BE2C (cell line): ENCODE measurements around the gene PCGF6.

Source experiments
- DNase-seq: peaks from one replicate; pipeline ENCODE4 v3.0.0-alpha.2; 2020
- H3K27me3 ChIP-seq: fragments of 250-450 bp; sonication (Bioruptor Pico); 2 replicates; pipeline ENCODE4 v1.5.1; 2020; ENCODE audit warnings: mild to moderate bottlenecking
- H3K36me3 ChIP-seq: fragments of 250-450 bp; sonication (Bioruptor Pico); 2 replicates; pipeline ENCODE4 v1.5.1; 2020; ENCODE audit warnings: mild to moderate bottlenecking
- H3K4me1 ChIP-seq: fragments of 250-450 bp; sonication (Bioruptor Pico); 2 replicates; pipeline ENCODE4 v1.5.1; 2020
- H3K4me3 ChIP-seq: 2 replicates; pipeline ENCODE4 v1.5.1; 2011; ENCODE audit warnings: low read depth, low read length
- H3K9me3 ChIP-seq: fragments of 250-450 bp; sonication (Bioruptor Pico); 2 replicates; pipeline ENCODE4 v1.5.1; 2020
- CTCF ChIP-seq: IDR thresholded peaks from 2 replicates; pipeline ENCODE4 v1.5.1; 2012; ENCODE audit warnings: mild to moderate bottlenecking, low read depth, low read length

The PCGF6 gene

GRCh38 chr10:103333934-103334520, 16.9 kb downstream of the PCGF6 start:
- Histone ChIP-seq H3K36me3 (peaks cover 31% of the 10 kb centered on the region), H3K4me1 (no peaks in the 10 kb centered on the region), H3K27me3 (no peaks in the 10 kb centered on the region), H3K4me3 (no peak overlapping the region), H3K9me3 (no peaks in the 10 kb centered on the region)
- TF ChIP-seq CTCF, result peak; percentile 58
- DNase-seq, result no peak

- DNase-seq, result no peak
- TF ChIP-seq CTCF, result no peak
- Histone ChIP-seq H3K36me3 (peaks cover 43% of the 10 kb centered on the region), H3K4me3 (no peak overlapping the region), H3K9me3 (no peaks in the 10 kb centered on the region), H3K27me3 (no peaks in the 10 kb centered on the region), H3K4me1 (no peaks in the 10 kb centered on the region)
Observed at GRCh38 chr10:103327906-103328305, 23.0 kb downstream of the PCGF6 start.

GRCh38 chr10:103316087-103316486, 34.9 kb downstream of the PCGF6 start:
- no peaks in the 10 kb centered on the region for H3K9me3 ChIP-seq
- H3K27me3 ChIP-seq, result no peaks in the 10 kb centered on the region
- peaks cover 33% of the 10 kb centered on the region for H3K36me3 ChIP-seq
- no peak for DNase-seq
- H3K4me1 ChIP-seq, result no peaks in the 10 kb centered on the region
- H3K4me3 ChIP-seq, result no peak overlapping the region
- TF ChIP-seq CTCF, result no peak

GRCh38 chr10:103310197-103310596, 40.7 kb downstream of the PCGF6 start:
- no peaks in the 10 kb centered on the region for H3K27me3 ChIP-seq
- no peak overlapping the region for H3K4me3 ChIP-seq
- no peaks in the 10 kb centered on the region for H3K9me3 ChIP-seq
- no peaks in the 10 kb centered on the region for H3K4me1 ChIP-seq
- no peak for TF ChIP-seq CTCF
- H3K36me3 ChIP-seq, result peaks cover 44% of the 10 kb centered on the region
- no peak for DNase-seq

- DNase-seq, result no peak
- Histone ChIP-seq H3K36me3 (peaks cover 36% of the 10 kb centered on the region), H3K27me3 (no peaks in the 10 kb centered on the region), H3K4me1 (no peaks in the 10 kb centered on the region), H3K4me3 (no peak overlapping the region), H3K9me3 (no peaks in the 10 kb centered on the region)
- TF ChIP-seq CTCF, result no peak
Observed at GRCh38 chr10:103307594-103307993, 43.3 kb downstream of the PCGF6 start.

GRCh38 chr10:103295374-103296015, 55.4 kb downstream of the PCGF6 start:
- no peaks in the 10 kb centered on the region for H3K9me3 ChIP-seq
- no peak overlapping the region for H3K4me3 ChIP-seq
- H3K4me1 ChIP-seq, result no peaks in the 10 kb centered on the region
- TF ChIP-seq CTCF, result no peak
- no peak for DNase-seq
- H3K27me3 ChIP-seq, result no peaks in the 10 kb centered on the region
- no peaks in the 10 kb centered on the region for H3K36me3 ChIP-seq
